MCF 10A (cell line): ENCODE results near the gene MOCS1. TPM values are rescaled to one million over a fixed set of nuclear protein-coding genes. Genes with fewer than 3 reads are reported as not detected.

Experiments used
- BruUV-seq: library from RNA; stranded (reverse); fragments of 400-500 nt; replicated peaks from 2 replicates; lab custom pipeline; 2021; lab: Mats Ljungman, UMichigan
- CTCF ChIA-PET: fragments of 300-600 bp; sonication (Branson Sonifier 250); formaldehyde crosslinking; extraction: SDS; loops from one replicate; lab custom pipeline; 2021; ENCODE audit warnings: antibody characterized with exemption, inconsistent platforms; lab: Yijun Ruan, JAX
- POLR2A ChIA-PET: fragments of 300-600, 350-650 bp; sonication (Branson Sonifier 250); formaldehyde crosslinking; extraction: SDS; loops from one replicate; lab custom pipeline; 2020; ENCODE audit warnings: antibody characterized with exemption, inconsistent platforms; lab: Yijun Ruan, JAX
- DNase-seq: peaks from one replicate; pipeline ENCODE4 v3.0.0-alpha.2; 2018; ENCODE audit not compliant: unreplicated experiment
- H3K27ac Mint-ChIP-seq: one replicate; pipeline ENCODE4 v1.8.0; 2022; ENCODE audit warnings: mild to moderate bottlenecking, low read depth, mixed read lengths; ENCODE audit not compliant: unreplicated experiment
- H3K27me3 Mint-ChIP-seq: one replicate; pipeline ENCODE4 v1.8.0; 2022; ENCODE audit warnings: mixed read lengths; ENCODE audit not compliant: insufficient read depth, unreplicated experiment
- H3K36me3 Mint-ChIP-seq: one replicate; pipeline ENCODE4 v1.8.0; 2022; ENCODE audit warnings: mild to moderate bottlenecking, moderate library complexity, mixed read lengths; ENCODE audit not compliant: insufficient read depth, unreplicated experiment
- H3K4me1 Mint-ChIP-seq: one replicate; pipeline ENCODE4 v1.8.0; 2022; ENCODE audit warnings: mixed read lengths; ENCODE audit not compliant: insufficient read depth, unreplicated experiment
- H3K4me3 Mint-ChIP-seq: one replicate; pipeline ENCODE4 v1.8.0; 2022; ENCODE audit warnings: mild to moderate bottlenecking, moderate library complexity, mixed read lengths; ENCODE audit not compliant: unreplicated experiment
- H3K9me3 Mint-ChIP-seq: one replicate; pipeline ENCODE4 v1.8.0; 2022; ENCODE audit warnings: mixed read lengths; ENCODE audit not compliant: unreplicated experiment
- intact Hi-C: fragments of 100-400 bp; cut with micrococcal nuclease; formaldehyde crosslinking; loops from 2 replicates; pipeline ENCODE4 v1.14.1; 2022
- total RNA-seq: library from RNA; stranded (reverse); gene quantifications from 2 replicates; pipeline ENCODE4 v1.2.3, GENCODE V29; 2022
- TF ChIP-seq, protein P1 (sequence below): fragments of 200-600 bp; IDR thresholded peaks from one replicate; pipeline ENCODE4 v1.8.0; 2022; ENCODE audit warnings: antibody characterized with exemption, mild to moderate bottlenecking; ENCODE audit not compliant: unreplicated experiment

Gene MOCS1
- total RNA-seq, 1 experiment from 2014 or later: 5.3 TPM

DNA sequence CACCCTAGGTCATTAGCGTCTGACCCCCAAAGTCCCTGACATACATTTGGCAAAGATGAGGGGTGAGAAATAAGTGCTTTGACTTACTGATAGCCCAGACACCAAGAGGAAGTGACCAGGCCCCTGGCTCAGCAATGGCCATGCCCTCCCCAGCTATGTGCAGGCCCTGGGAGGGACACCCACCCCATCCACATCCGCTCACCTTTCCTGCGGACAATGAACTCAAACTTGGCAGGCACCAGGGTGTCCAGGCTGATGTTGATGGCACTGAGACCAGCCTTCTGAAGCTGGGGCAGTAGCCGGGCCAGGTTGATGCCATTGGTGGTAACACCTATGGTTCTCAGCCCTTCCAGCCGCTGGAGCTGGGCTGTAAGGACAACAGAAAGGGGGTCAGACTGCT is 18.4 kb downstream of the MOCS1 start:
- ChIA-PET CTCF (no interaction called here), POLR2A (no interaction called here)
- H3K27me3 Mint-ChIP-seq: no peaks in the 10 kb centered on the region
- no peak for DNase-seq
- no peaks in the 10 kb centered on the region for H3K4me1 Mint-ChIP-seq
- no peak overlapping the region for H3K4me3 Mint-ChIP-seq
- BruUV-seq: no TSS peak
- no peaks in the 10 kb centered on the region for H3K36me3 Mint-ChIP-seq
- TF ChIP-seq, protein P1, sequence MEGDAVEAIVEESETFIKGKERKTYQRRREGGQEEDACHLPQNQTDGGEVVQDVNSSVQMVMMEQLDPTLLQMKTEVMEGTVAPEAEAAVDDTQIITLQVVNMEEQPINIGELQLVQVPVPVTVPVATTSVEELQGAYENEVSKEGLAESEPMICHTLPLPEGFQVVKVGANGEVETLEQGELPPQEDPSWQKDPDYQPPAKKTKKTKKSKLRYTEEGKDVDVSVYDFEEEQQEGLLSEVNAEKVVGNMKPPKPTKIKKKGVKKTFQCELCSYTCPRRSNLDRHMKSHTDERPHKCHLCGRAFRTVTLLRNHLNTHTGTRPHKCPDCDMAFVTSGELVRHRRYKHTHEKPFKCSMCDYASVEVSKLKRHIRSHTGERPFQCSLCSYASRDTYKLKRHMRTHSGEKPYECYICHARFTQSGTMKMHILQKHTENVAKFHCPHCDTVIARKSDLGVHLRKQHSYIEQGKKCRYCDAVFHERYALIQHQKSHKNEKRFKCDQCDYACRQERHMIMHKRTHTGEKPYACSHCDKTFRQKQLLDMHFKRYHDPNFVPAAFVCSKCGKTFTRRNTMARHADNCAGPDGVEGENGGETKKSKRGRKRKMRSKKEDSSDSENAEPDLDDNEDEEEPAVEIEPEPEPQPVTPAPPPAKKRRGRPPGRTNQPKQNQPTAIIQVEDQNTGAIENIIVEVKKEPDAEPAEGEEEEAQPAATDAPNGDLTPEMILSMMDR: no peak
- H3K27ac Mint-ChIP-seq: no peak overlapping the region
- no peaks in the 10 kb centered on the region for H3K9me3 Mint-ChIP-seq
- intact Hi-C loops: no loop called here

DNA sequence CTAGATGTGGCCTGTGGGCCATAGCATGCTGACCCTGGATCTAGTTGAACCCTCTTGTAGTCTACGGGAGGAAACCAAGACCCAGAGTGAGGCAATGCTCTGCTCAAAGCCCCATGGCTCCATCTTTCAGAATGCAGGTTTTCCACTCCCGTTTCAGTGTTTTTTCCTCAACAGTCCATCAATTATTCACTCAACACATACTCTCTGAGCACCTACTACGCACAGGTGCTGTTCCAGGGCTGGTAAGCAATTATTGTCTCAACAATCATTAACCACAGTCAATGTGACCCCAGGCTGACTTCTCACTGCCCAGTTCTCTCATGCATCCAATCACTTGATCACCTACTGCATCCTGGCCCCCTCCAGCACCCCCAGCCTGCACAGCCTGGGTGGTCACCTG is 20.0 kb downstream of the MOCS1 start:
- ChIA-PET CTCF (no interaction called here), POLR2A (no interaction called here)
- no peaks in the 10 kb centered on the region for H3K4me1 Mint-ChIP-seq
- intact Hi-C loops: no loop called here
- BruUV-seq: no TSS peak
- no peaks in the 10 kb centered on the region for H3K36me3 Mint-ChIP-seq
- H3K27ac Mint-ChIP-seq: no peak overlapping the region
- no peaks in the 10 kb centered on the region for H3K9me3 Mint-ChIP-seq
- no peak overlapping the region for H3K4me3 Mint-ChIP-seq
- TF ChIP-seq, protein P1: no peak
- H3K27me3 Mint-ChIP-seq: no peaks in the 10 kb centered on the region
- DNase-seq: no peak

DNA sequence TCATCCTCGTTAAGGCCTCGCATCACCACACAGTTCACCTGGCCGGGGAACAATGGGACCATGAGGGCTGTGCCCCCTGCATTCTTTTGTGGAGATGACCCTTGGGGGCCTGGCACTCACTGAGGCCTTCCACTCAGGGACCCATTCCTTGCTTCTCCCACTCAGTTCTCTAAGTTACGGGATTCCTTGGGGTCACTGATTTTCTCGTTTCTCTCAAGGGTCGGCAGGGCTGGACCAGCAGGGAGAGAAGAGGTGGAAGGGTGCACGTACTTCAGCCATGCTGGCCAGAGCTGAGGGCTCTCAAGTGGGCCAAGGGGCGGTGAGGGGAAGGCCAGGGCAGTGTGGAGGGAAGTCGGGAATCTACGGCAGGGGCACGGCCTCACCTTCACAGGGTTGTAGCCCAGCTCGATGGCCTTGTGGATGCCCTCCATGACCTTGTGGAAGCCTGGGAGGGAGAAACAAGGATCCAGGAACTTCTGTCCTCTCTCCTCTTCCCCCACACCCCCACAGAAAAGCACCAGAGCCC is 20.8 kb downstream of the MOCS1 start:
- intact Hi-C loops: no loop called here

DNA sequence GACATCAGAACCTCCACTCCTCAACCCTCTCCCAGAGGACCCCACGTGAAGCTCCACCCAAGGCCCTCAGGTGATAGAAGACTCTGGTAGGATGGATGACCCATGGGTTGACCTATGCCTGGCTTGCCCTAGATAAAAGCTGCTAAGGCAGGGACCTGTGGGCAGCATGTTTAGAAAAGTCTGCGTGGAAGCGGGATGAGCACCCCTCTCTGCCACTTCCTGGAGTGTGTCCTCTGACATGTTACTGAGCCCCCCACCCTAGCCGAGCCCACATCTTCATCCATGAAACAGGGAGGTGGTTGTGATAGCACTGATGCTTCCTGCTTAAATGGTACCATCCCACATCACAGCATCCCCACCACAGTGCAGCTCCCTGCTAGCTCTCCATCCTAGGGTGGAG is 21.8 kb downstream of the MOCS1 start:
- no TSS peak for BruUV-seq
- TF ChIP-seq, protein P1: no peak
- H3K27ac Mint-ChIP-seq: no peak overlapping the region

More for the DNA sequence above, 20.8 kb downstream of the MOCS1 start:
- TF ChIP-seq, protein P1: no peak
- H3K36me3 Mint-ChIP-seq: no peaks in the 10 kb centered on the region
- POLR2A ChIA-PET: no interaction called here
- no peak overlapping the region for H3K4me3 Mint-ChIP-seq
- H3K4me1 Mint-ChIP-seq: no peaks in the 10 kb centered on the region
- no peak overlapping the region for H3K27ac Mint-ChIP-seq
- BruUV-seq: no TSS peak
- H3K27me3 Mint-ChIP-seq: no peaks in the 10 kb centered on the region
- no peak for DNase-seq
- H3K9me3 Mint-ChIP-seq: no peaks in the 10 kb centered on the region
- CTCF ChIA-PET: no interaction called here

More for the DNA sequence above, 21.8 kb downstream of the MOCS1 start:
- no peak overlapping the region for H3K4me3 Mint-ChIP-seq
- intact Hi-C loops: no loop called here
- H3K4me1 Mint-ChIP-seq: no peaks in the 10 kb centered on the region
- H3K9me3 Mint-ChIP-seq: no peaks in the 10 kb centered on the region
- no peaks in the 10 kb centered on the region for H3K27me3 Mint-ChIP-seq
- no peak for DNase-seq
- CTCF ChIA-PET: no interaction called here
- POLR2A ChIA-PET: no interaction called here
- no peaks in the 10 kb centered on the region for H3K36me3 Mint-ChIP-seq
